ENCODE data around the gene MTLN. TPM values are rescaled to one million over a fixed set of nuclear protein-coding genes. Genes with fewer than 3 reads are reported as not detected.
A peak's percentile ranks its signal among the peaks of the same experiment; 100 is the strongest.

The MTLN gene
- total and polyA plus RNA-seq, 2 of the 8 experiments (the other 6 are each of a cell fraction or from before 2014, with no cell fraction given), result 38.6 to 104 TPM

DNA sequence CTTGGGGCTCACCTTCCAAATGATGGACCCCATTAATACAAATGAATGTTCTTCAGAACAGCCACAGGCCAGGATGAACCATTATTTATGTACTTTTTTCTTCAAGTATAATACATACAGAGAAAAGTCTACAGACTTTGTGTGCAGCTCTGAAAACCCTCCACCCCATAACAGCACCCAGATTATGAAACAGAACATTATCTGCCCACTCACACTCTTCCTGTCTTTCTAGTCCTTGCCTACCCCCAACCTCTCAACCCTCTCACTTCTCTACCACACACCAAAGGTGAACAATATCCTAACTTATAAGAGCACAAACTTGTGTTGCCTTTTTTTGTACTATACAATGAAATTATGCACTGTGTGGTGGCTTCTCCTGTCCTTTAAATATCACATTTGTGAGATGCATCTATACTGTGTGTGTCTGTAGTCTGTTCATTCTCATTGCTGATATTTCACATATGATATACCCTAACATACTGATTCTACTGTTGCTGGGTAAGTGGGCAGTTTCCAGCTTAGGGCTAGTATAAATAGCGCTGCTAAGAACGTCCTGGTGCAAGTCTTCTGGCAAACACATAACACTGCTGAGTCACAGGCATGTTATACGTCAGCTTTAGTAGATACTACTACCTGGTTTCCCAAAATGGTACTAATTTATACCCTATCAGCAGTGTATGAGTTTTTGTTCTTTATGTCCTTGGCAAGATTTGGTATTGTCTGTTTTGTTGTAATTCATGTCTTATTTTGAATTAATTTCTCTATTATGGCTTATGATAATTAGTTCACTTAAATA lies 6.5 kb downstream of the MTLN start:
- H3K4me2 ChIP-seq (ENCODE audit: insufficient read depth in 1 of 2, low read depth in 2 of 2, low read length in 2 of 2), result peak overlapping the region in 1 of 2 experiments; percentile 72; a peak in 1 of 4 replicates
- no peak for DNase-seq (ENCODE audit: low read depth in 1 of 2, low spot score in 2 of 2)
- H3K79me1 ChIP-seq (ENCODE audit: low read depth, low read length), result no peaks in the 10 kb centered on the region
- TF ChIP-seq PHF8 (conservative IDR thresholded peaks at IDR 0.05; ENCODE audit: low read depth, low read length), result no peak
- no peak for TF ChIP-seq CREB1 (IDR thresholded peaks at IDR 0.05)
- no peak for TF ChIP-seq SAP30 (IDR thresholded peaks at IDR 0.05; ENCODE audit: insufficient read depth, insufficient replicate concordance, low read length)
- no peak for TF ChIP-seq RAD21 (IDR thresholded peaks at IDR 0.05 in 1 of 2, conservative IDR thresholded peaks at IDR 0.05 in 1 of 2; ENCODE audit: low read depth in 2 of 2, low read length in 2 of 2)
- TF ChIP-seq RFX5 (IDR thresholded peaks at IDR 0.05; ENCODE audit: borderline replicate concordance, low read depth, low read length), result no peak
- TF ChIP-seq, protein P1, sequence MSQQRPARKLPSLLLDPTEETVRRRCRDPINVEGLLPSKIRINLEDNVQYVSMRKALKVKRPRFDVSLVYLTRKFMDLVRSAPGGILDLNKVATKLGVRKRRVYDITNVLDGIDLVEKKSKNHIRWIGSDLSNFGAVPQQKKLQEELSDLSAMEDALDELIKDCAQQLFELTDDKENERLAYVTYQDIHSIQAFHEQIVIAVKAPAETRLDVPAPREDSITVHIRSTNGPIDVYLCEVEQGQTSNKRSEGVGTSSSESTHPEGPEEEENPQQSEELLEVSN (IDR thresholded peaks at IDR 0.05), result no peak
- TF ChIP-seq, protein P2, sequence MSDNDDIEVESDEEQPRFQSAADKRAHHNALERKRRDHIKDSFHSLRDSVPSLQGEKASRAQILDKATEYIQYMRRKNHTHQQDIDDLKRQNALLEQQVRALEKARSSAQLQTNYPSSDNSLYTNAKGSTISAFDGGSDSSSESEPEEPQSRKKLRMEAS (IDR thresholded peaks at IDR 0.05), result no peak
- no peak for TF ChIP-seq JUND (IDR thresholded peaks at IDR 0.05; ENCODE audit: low read length)
- TF ChIP-seq EP300 (IDR thresholded peaks at IDR 0.05; ENCODE audit: borderline replicate concordance in 1 of 2, low read depth in 2 of 2, low read length in 2 of 2), result no peak
- no peak for TF ChIP-seq CHD2 (IDR thresholded peaks at IDR 0.05; ENCODE audit: low read length)

More for the DNA sequence above, 6.5 kb downstream of the MTLN start:
- no peak overlapping the region for H4K8ac ChIP-seq (ENCODE audit: extremely low read depth, insufficient read depth, low read length)
- ChIA-PET CTCF (ENCODE audit: partially characterized antibody) (interaction anchor here (1.1 kb wide), 1 partner anchor 38 kb away, joined by 3 read pairs; no protein-coding TSS in a partner anchor), POLR2A (ENCODE audit: partially characterized antibody) (interaction anchor here (1.1 kb wide), 1 partner anchor 38 kb away, joined by 3 read pairs; no protein-coding TSS in a partner anchor)
- H3K9me3 ChIP-seq (ENCODE audit: insufficient read depth in 2 of 2, low read depth in 1 of 2, low read length in 1 of 2), result no peaks in the 10 kb centered on the region
- no peak for FAIRE-seq
- no peaks in the 10 kb centered on the region for H3K4me1 ChIP-seq (replicated peaks in 1 of 4; ENCODE audit: control insufficient read depth in 3 of 4, insufficient read depth in 4 of 4, low read length in 3 of 4)
- H3K14ac ChIP-seq (ENCODE audit: insufficient read length), result no peak overlapping the region
- H3K18ac ChIP-seq (ENCODE audit: extremely low read depth, low read length), result no peak overlapping the region
- H3K23me2 ChIP-seq (ENCODE audit: low read depth, low read length), result peaks cover 7% of the 10 kb centered on the region
- no peak overlapping the region for H2BK120ac ChIP-seq (replicated peaks; ENCODE audit: low read depth, low read length)
- peak overlapping the region in 1 of 4 experiments; percentile 72; a peak in 2 of 8 replicates for H3K4me3 ChIP-seq (ENCODE audit: extremely low read depth in 1 of 4, insufficient read depth in 2 of 4, low read depth in 3 of 4, low read length in 4 of 4)
- H2BK15ac ChIP-seq (ENCODE audit: low read length), result no peak overlapping the region
- H2AK5ac ChIP-seq (ENCODE audit: low read depth, low read length), result no peak overlapping the region
- no peak overlapping the region for H3K27ac ChIP-seq (ENCODE audit: low read depth, low read length)
- no peak overlapping the region for H3K4ac ChIP-seq (replicated peaks; ENCODE audit: insufficient read length, low read depth, low read length)
- no peak overlapping the region for H3K56ac ChIP-seq (replicated peaks; ENCODE audit: insufficient read length, low read depth, low read length)
- 90% methylated on average over 3 of the region's 3 CpGs; no CpG with 5 or more reads in 1 of the 2 experiments for WGBS, 2 experiments (ENCODE audit: extremely low coverage in 1 of 2, insufficient coverage in 1 of 2, insufficient read length in 1 of 2, insufficient replicate concordance in 2 of 2, low coverage in 1 of 2, low lambda C conversion rate in 2 of 2, missing lambda C conversion rate in 1 of 2)
- no peak overlapping the region for H3K9ac ChIP-seq (replicated peaks in 1 of 4; ENCODE audit: extremely low read depth in 1 of 4, low read depth in 3 of 4, low read length in 3 of 4)
- H4K20me1 ChIP-seq (replicated peaks in 1 of 2; ENCODE audit: control insufficient read depth in 1 of 2, insufficient read depth in 2 of 2, low read length in 2 of 2), result no peaks in the 10 kb centered on the region
- H3K23ac ChIP-seq (ENCODE audit: insufficient read length), result no peak overlapping the region
- no peak overlapping the region for H2BK20ac ChIP-seq (ENCODE audit: low read length)
- H2BK5ac ChIP-seq (ENCODE audit: low read depth, low read length), result no peak overlapping the region
- H4K5ac ChIP-seq (ENCODE audit: insufficient read length, low read depth, low read length), result no peak overlapping the region
- no peak overlapping the region for H2BK12ac ChIP-seq (ENCODE audit: low read depth, low read length)
- peak overlapping the region; percentile 46 for H2AFZ ChIP-seq (ENCODE audit: low read length)
- no peak overlapping the region for H4K91ac ChIP-seq (replicated peaks; ENCODE audit: insufficient read length, low read length)
- no peaks in the 10 kb centered on the region for H3K79me2 ChIP-seq (ENCODE audit: control insufficient read depth in 1 of 2, insufficient read depth in 2 of 2, low read length in 2 of 2)
- H3K27me3 ChIP-seq (replicated peaks in 1 of 4; ENCODE audit: control insufficient read depth in 3 of 4, extremely low read depth in 1 of 4, insufficient read depth in 3 of 4, low read length in 3 of 4), result no peaks in the 10 kb centered on the region
- H3K36me3 ChIP-seq (ENCODE audit: control insufficient read depth in 2 of 4, insufficient read depth in 4 of 4, low read length in 3 of 4), result peaks cover 0 to 6% (median 2%) of the 10 kb centered on the region in 4 experiments; a peak in 2 of 8 replicates

Measured in H1 (cell line).